ENCODE results near the gene LGALSL.

The LGALSL gene

GRCh38 chr2:64453770-64454385, at the start of gene LGALSL:
TSS of gene LGALSL (plus strand) at chr2:64454162. CDS start at chr2:64454546, 384 bp downstream.
- DNase-seq (ENCODE audit: low read depth in 2 of 2) = peak in 1 of 2 experiments; percentile 4

GRCh38 chr2:64404743-64405142, 49.2 kb upstream of the LGALSL start:
- no peak for DNase-seq (ENCODE audit: low read depth in 2 of 2)

GRCh38 chr2:64405581-64406406, 48.2 kb upstream of the LGALSL start:
- no peak for DNase-seq (ENCODE audit: low read depth in 2 of 2)

GRCh38 chr2:64406407-64406774, 47.6 kb upstream of the LGALSL start:
- DNase-seq (ENCODE audit: low read depth in 2 of 2) = no peak

GRCh38 chr2:64408031-64408430, 45.9 kb upstream of the LGALSL start:
- DNase-seq (ENCODE audit: low read depth in 2 of 2) = no peak

- DNase-seq (ENCODE audit: low read depth in 2 of 2) = no peak
Measured at GRCh38 chr2:64410671-64411070, 43.3 kb upstream of the LGALSL start.

- DNase-seq (ENCODE audit: low read depth in 2 of 2) = no peak
Measured at GRCh38 chr2:64412671-64413070, 41.3 kb upstream of the LGALSL start.

- DNase-seq (ENCODE audit: low read depth in 2 of 2) = no peak
Measured at GRCh38 chr2:64414736-64415435, 39.1 kb upstream of the LGALSL start.

GRCh38 chr2:64417624-64418023, 36.3 kb upstream of the LGALSL start:
- DNase-seq (ENCODE audit: low read depth in 2 of 2) = no peak

GRCh38 chr2:64419596-64420165, 34.3 kb upstream of the LGALSL start:
- DNase-seq (ENCODE audit: low read depth in 2 of 2) = no peak

- no peak for DNase-seq (ENCODE audit: low read depth in 2 of 2)
Measured at GRCh38 chr2:64420677-64421076, 33.3 kb upstream of the LGALSL start.

GRCh38 chr2:64421201-64421600, 32.8 kb upstream of the LGALSL start:
- DNase-seq (ENCODE audit: low read depth in 2 of 2) = no peak

GRCh38 chr2:64422466-64422865, 31.5 kb upstream of the LGALSL start:
- DNase-seq (ENCODE audit: low read depth in 2 of 2) = no peak

- DNase-seq (ENCODE audit: low read depth in 2 of 2) = no peak
Measured at GRCh38 chr2:64423303-64423702, 30.7 kb upstream of the LGALSL start.

- DNase-seq (ENCODE audit: low read depth in 2 of 2) = no peak
Measured at GRCh38 chr2:64424416-64424987, 29.5 kb upstream of the LGALSL start.

GRCh38 chr2:64426183-64426952, 27.6 kb upstream of the LGALSL start:
- DNase-seq (ENCODE audit: low read depth in 2 of 2) = no peak

GRCh38 chr2:64434039-64434657, 19.8 kb upstream of the LGALSL start:
- DNase-seq (ENCODE audit: low read depth in 2 of 2) = no peak

GRCh38 chr2:64437883-64438282, 16.1 kb upstream of the LGALSL start:
- DNase-seq (ENCODE audit: low read depth in 2 of 2) = no peak

- DNase-seq (ENCODE audit: low read depth in 2 of 2) = no peak
Measured at GRCh38 chr2:64439194-64439593, 14.8 kb upstream of the LGALSL start.

- DNase-seq (ENCODE audit: low read depth in 2 of 2) = no peak
Measured at GRCh38 chr2:64440843-64441242, 13.1 kb upstream of the LGALSL start.

GRCh38 chr2:64442277-64442676, 11.7 kb upstream of the LGALSL start:
- DNase-seq (ENCODE audit: low read depth in 2 of 2) = no peak

All from stimulated activated CD4-positive, alpha-beta T cell treated with anti-CD3 and anti-CD28 coated beads, Interleukin-12 subunit alpha, Interleukin-12 subunit beta, amount 100 ng/mL, for 24 hours (primary cell).